ENCODE measurements around the gene SETX.

The SETX gene

DNA sequence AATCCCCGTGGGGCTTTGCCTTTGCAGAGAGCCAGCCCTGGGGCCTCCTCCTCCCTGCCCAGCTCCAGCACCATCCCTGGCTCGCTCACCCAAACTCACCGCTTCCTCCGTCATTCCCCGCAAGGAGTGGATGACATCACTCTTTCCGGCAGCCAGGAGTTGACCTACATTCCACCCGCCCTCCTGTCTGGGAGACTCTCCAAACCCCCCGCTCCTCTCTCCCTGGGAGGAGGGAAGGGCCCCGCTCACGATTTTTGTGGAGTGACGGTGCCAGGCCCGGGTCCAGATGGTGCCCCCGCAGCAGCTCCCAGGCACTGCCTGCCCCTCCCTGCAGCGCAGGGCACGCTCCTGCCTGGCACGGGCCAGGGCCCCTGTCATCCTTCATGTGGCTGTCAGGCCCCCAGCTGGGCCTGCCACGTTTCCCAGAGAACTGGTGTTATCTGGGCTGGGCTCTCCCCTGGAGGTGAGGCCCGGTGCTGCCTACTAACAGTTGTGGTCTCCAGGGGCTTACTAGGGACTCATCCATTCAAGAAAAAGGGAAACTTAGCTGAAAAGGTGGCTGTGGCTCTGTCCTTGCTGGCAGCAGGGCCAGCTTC lies 140.7 kb downstream of the SETX start:
- peak; percentile 87 for DNase-seq (ENCODE audit: low read depth)
- no peak overlapping the region for H3K4me3 ChIP-seq (ENCODE audit: low read length)
- TF ChIP-seq, protein P1, sequence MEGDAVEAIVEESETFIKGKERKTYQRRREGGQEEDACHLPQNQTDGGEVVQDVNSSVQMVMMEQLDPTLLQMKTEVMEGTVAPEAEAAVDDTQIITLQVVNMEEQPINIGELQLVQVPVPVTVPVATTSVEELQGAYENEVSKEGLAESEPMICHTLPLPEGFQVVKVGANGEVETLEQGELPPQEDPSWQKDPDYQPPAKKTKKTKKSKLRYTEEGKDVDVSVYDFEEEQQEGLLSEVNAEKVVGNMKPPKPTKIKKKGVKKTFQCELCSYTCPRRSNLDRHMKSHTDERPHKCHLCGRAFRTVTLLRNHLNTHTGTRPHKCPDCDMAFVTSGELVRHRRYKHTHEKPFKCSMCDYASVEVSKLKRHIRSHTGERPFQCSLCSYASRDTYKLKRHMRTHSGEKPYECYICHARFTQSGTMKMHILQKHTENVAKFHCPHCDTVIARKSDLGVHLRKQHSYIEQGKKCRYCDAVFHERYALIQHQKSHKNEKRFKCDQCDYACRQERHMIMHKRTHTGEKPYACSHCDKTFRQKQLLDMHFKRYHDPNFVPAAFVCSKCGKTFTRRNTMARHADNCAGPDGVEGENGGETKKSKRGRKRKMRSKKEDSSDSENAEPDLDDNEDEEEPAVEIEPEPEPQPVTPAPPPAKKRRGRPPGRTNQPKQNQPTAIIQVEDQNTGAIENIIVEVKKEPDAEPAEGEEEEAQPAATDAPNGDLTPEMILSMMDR (conservative IDR thresholded peaks at IDR 0.05; ENCODE audit: low read length): 0 out of 2 replicates have a peak, but pooled peaks have one; percentile 6

DNA sequence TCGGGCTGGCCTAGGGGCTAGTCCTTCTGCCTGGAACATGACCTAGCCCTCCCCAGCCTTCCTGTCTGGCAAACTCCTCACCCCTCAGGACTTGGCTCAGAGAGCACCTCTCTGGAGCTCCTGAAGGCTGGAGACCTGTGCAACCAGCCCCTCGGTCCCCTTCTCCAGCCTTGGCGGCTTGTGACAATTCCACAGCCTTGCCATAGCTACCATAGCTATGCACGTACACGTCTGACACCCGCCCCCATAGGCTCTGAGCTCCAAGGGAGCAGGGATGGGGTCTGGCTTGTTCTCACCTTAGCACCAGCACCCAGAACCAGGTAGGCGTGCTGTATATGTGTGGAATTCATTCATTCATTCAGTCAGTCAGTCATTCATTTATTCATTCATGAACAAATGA lies 143.2 kb downstream of the SETX start:
- TF ChIP-seq, protein P1 (conservative IDR thresholded peaks at IDR 0.05; ENCODE audit: low read length): no peak

More for the DNA sequence above, 143.2 kb downstream of the SETX start:
- no peak overlapping the region for H3K4me3 ChIP-seq (ENCODE audit: low read length)
- DNase-seq (ENCODE audit: low read depth): no peak
